Activated naive CD4-positive, alpha-beta T cell treated with anti-CD3 and anti-CD28 coated beads for 36 hours (primary cell): ENCODE results near the gene PSMB7. TPM values are rescaled to one million over a fixed set of nuclear protein-coding genes. Genes with fewer than 3 reads are reported as not detected.

Experiments
- CTCF ChIA-PET: fragments of 350-600 bp; sonication (Branson Sonifier 250); formaldehyde crosslinking; loops from one replicate; lab custom pipeline; 2021; ENCODE audit warnings: antibody characterized with exemption; lab: Charles Lee
- DNase-seq: peaks from one replicate; pipeline ENCODE4 v3.0.0-alpha.2; 2020
- H3K27ac Mint-ChIP-seq: one replicate; pipeline ENCODE4 v1.8.0; 2021; ENCODE audit warnings: mild to moderate bottlenecking, mixed read lengths
- H3K27me3 Mint-ChIP-seq: one replicate; pipeline ENCODE4 v1.8.0; 2021; ENCODE audit warnings: low read depth, mixed read lengths
- H3K36me3 Mint-ChIP-seq: one replicate; pipeline ENCODE4 v1.8.0; 2021; ENCODE audit warnings: low read depth, mixed read lengths
- H3K4me1 Mint-ChIP-seq: one replicate; pipeline ENCODE4 v1.8.0; 2021; ENCODE audit warnings: low read depth, mixed read lengths
- H3K4me3 Mint-ChIP-seq: one replicate; pipeline ENCODE4 v1.8.0; 2021; ENCODE audit warnings: mild to moderate bottlenecking, moderate library complexity, mixed read lengths
- H3K9me3 Mint-ChIP-seq: one replicate; pipeline ENCODE4 v1.8.0; 2021; ENCODE audit warnings: mixed read lengths
- intact Hi-C: fragments of 100-400 bp; cut with micrococcal nuclease; formaldehyde crosslinking; loops from one replicate; pipeline ENCODE4 v1.15.1; 2023
- total RNA-seq, 2 experiments: library from RNA; stranded (reverse); gene quantifications; one replicate each; pipeline ENCODE4 v1.2.3, GENCODE V29; 2021

Gene PSMB7
- total RNA-seq, 2 experiments from 2014 or later = 161 to 167 TPM

GRCh38 chr9:124399323-124399967, 15.8 kb downstream of the PSMB7 start:
- peaks cover 12% of the 10 kb centered on the region for H3K36me3 Mint-ChIP-seq
- CTCF ChIA-PET = no interaction called here

GRCh38 chr9:124398191-124398935, 16.9 kb downstream of the PSMB7 start:
- Mint-ChIP-seq H3K27me3 (no peaks in the 10 kb centered on the region), H3K27ac (no peak overlapping the region), H3K4me3 (no peak overlapping the region), H3K4me1 (peaks cover 36% of the 10 kb centered on the region), H3K36me3 (peaks cover 6% of the 10 kb centered on the region), H3K9me3 (no peaks in the 10 kb centered on the region)
- intact Hi-C loops = no loop called here
- DNase-seq = no peak
- CTCF ChIA-PET = no interaction called here

More at GRCh38 chr9:124399323-124399967, 15.8 kb downstream of the PSMB7 start:
- Mint-ChIP-seq H3K27ac (no peak overlapping the region), H3K27me3 (no peaks in the 10 kb centered on the region), H3K4me3 (no peak overlapping the region), H3K4me1 (peaks cover 31% of the 10 kb centered on the region), H3K9me3 (no peaks in the 10 kb centered on the region)
- intact Hi-C loops = no loop called here
- no peak for DNase-seq

- CTCF ChIA-PET = interaction anchor here (0.6 kb wide), 1 partner anchor 1234 kb away, joined by 10 read pairs; no protein-coding TSS in a partner anchor
- H3K4me1 Mint-ChIP-seq = peaks cover 55% of the 10 kb centered on the region
Measured at GRCh38 chr9:124395826-124396225, 19.4 kb downstream of the PSMB7 start.

GRCh38 chr9:124394596-124394995, 20.6 kb downstream of the PSMB7 start:
- CTCF ChIA-PET = interaction anchor here (0.8 to 1.4 kb wide), 3 partner anchors 12 to 268 kb away, joined by 3 to 5 read pairs (median 3); no protein-coding TSS in a partner anchor
- no peak for DNase-seq
- H3K27ac Mint-ChIP-seq = no peak overlapping the region
- peaks cover 61% of the 10 kb centered on the region for H3K4me1 Mint-ChIP-seq
- peaks cover 7% of the 10 kb centered on the region for H3K36me3 Mint-ChIP-seq
- H3K27me3 Mint-ChIP-seq = no peaks in the 10 kb centered on the region
- intact Hi-C loops = loop anchor here (1.0 kb wide), 1 partner anchor 267 kb away; no protein-coding TSS in a partner anchor
- no peak overlapping the region for H3K4me3 Mint-ChIP-seq
- no peaks in the 10 kb centered on the region for H3K9me3 Mint-ChIP-seq

More at GRCh38 chr9:124395826-124396225, 19.4 kb downstream of the PSMB7 start:
- no peaks in the 10 kb centered on the region for H3K9me3 Mint-ChIP-seq
- no peaks in the 10 kb centered on the region for H3K27me3 Mint-ChIP-seq
- DNase-seq = no peak
- no peak overlapping the region for H3K27ac Mint-ChIP-seq
- intact Hi-C loops = no loop called here
- H3K4me3 Mint-ChIP-seq = no peak overlapping the region
- peaks cover 6% of the 10 kb centered on the region for H3K36me3 Mint-ChIP-seq

- Mint-ChIP-seq H3K27ac (peak overlapping the region; percentile 15), H3K4me1 (peaks cover 63% of the 10 kb centered on the region), H3K27me3 (no peaks in the 10 kb centered on the region), H3K36me3 (peaks cover 8% of the 10 kb centered on the region), H3K9me3 (no peaks in the 10 kb centered on the region), H3K4me3 (no peak overlapping the region)
- DNase-seq = no peak
- CTCF ChIA-PET = interaction anchor here (0.6 to 1.4 kb wide), 4 partner anchors 12 to 268 kb away, joined by 3 to 5 read pairs (median 3); no protein-coding TSS in a partner anchor
- intact Hi-C loops = loop anchor here (1.0 kb wide), 1 partner anchor 267 kb away; no protein-coding TSS in a partner anchor
Measured at GRCh38 chr9:124394167-124394566, 21.1 kb downstream of the PSMB7 start.

- no peaks in the 10 kb centered on the region for H3K9me3 Mint-ChIP-seq
- intact Hi-C loops = no loop called here
- H3K27ac Mint-ChIP-seq = peak overlapping the region; percentile 26
- DNase-seq = peak; percentile 33
- CTCF ChIA-PET = interaction anchor here (0.9 to 1.0 kb wide), 2 partner anchors 146 to 266 kb away, joined by 3 read pairs; no protein-coding TSS in a partner anchor
- H3K4me3 Mint-ChIP-seq = no peak overlapping the region
- no peaks in the 10 kb centered on the region for H3K27me3 Mint-ChIP-seq
- peaks cover 64% of the 10 kb centered on the region for H3K4me1 Mint-ChIP-seq
- H3K36me3 Mint-ChIP-seq = peaks cover 6% of the 10 kb centered on the region
Measured at GRCh38 chr9:124392871-124393460, 22.3 kb downstream of the PSMB7 start.

- peaks cover 64% of the 10 kb centered on the region for H3K4me1 Mint-ChIP-seq
- H3K27ac Mint-ChIP-seq = peak overlapping the region; percentile 26
- no peak overlapping the region for H3K4me3 Mint-ChIP-seq
- intact Hi-C loops = no loop called here
- CTCF ChIA-PET = interaction anchor here (0.9 kb wide), 1 partner anchor 147 kb away, joined by 3 read pairs; no protein-coding TSS in a partner anchor
- no peak for DNase-seq
- H3K27me3 Mint-ChIP-seq = no peaks in the 10 kb centered on the region
- no peaks in the 10 kb centered on the region for H3K9me3 Mint-ChIP-seq
- H3K36me3 Mint-ChIP-seq = peaks cover 6% of the 10 kb centered on the region
Measured at GRCh38 chr9:124392254-124392870, 22.9 kb downstream of the PSMB7 start.

- no peaks in the 10 kb centered on the region for H3K27me3 Mint-ChIP-seq
- peaks cover 58% of the 10 kb centered on the region for H3K4me1 Mint-ChIP-seq
- no peak for DNase-seq
- no peak overlapping the region for H3K4me3 Mint-ChIP-seq
- CTCF ChIA-PET = interaction anchor here (0.6 to 0.9 kb wide), 3 partner anchors 181 to 476 kb away, joined by 3 to 4 read pairs (median 3); no protein-coding TSS in a partner anchor
- H3K9me3 Mint-ChIP-seq = no peaks in the 10 kb centered on the region
- intact Hi-C loops = no loop called here
- no peak overlapping the region for H3K27ac Mint-ChIP-seq
- peaks cover 5% of the 10 kb centered on the region for H3K36me3 Mint-ChIP-seq
Measured at GRCh38 chr9:124390794-124391658, 24.2 kb downstream of the PSMB7 start.

GRCh38 chr9:124389146-124389939, 25.9 kb downstream of the PSMB7 start:
- no peak for DNase-seq
- CTCF ChIA-PET = interaction anchor here (0.6 to 1.2 kb wide), 3 partner anchors 27 to 256 kb away, joined by 3 to 4 read pairs (median 3); no protein-coding TSS in a partner anchor
- H3K4me1 Mint-ChIP-seq = peaks cover 47% of the 10 kb centered on the region
- H3K9me3 Mint-ChIP-seq = no peaks in the 10 kb centered on the region
- H3K36me3 Mint-ChIP-seq = peaks cover 5% of the 10 kb centered on the region
- H3K27ac Mint-ChIP-seq = no peak overlapping the region
- no peak overlapping the region for H3K4me3 Mint-ChIP-seq
- intact Hi-C loops = no loop called here
- H3K27me3 Mint-ChIP-seq = no peaks in the 10 kb centered on the region

GRCh38 chr9:124388275-124389048, 26.8 kb downstream of the PSMB7 start:
- Mint-ChIP-seq H3K4me1 (peaks cover 38% of the 10 kb centered on the region), H3K27ac (no peak overlapping the region), H3K36me3 (peaks cover 13% of the 10 kb centered on the region), H3K4me3 (no peak overlapping the region), H3K27me3 (no peaks in the 10 kb centered on the region), H3K9me3 (no peaks in the 10 kb centered on the region)
- intact Hi-C loops = no loop called here
- DNase-seq = no peak
- CTCF ChIA-PET = interaction anchor here (0.6 to 1.5 kb wide), 5 partner anchors 27 to 255 kb away, joined by 3 read pairs; no protein-coding TSS in a partner anchor
